ENCODE results near the gene SGK1.

Gene SGK1

DNA sequence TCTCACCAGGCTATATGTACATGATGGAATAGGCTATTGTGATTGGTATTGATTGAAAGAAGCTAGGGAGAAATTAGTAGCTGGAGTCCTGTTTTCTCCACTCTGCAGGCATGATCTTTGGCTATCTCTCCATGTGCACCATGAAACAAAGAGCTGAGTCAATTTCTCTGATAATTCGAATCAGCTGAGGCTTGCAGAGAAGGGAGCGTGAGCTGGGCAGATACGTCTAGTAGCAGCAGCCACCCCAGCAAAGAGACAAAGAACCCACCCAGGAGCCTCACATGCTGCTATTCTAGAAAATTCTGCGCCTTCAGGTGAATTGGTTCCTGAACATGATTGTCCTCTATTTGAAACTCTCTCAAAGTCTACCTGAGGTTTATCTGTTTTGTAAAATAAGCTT lies 6.9 kb upstream of the SGK1 start:
- Histone ChIP-seq H3K79me2 (ENCODE audit: low read length) (no peaks in the 10 kb centered on the region), H3K36me3 (replicated peaks; ENCODE audit: low read depth, low read length) (no peaks in the 10 kb centered on the region), H3K4me2 (ENCODE audit: low read length) (no peak overlapping the region), H4K20me1 (ENCODE audit: insufficient read depth, low read length) (no peaks in the 10 kb centered on the region), H3K4me1 (ENCODE audit: low read length) (no peaks in the 10 kb centered on the region), H2AFZ (ENCODE audit: low read depth, low read length) (no peak overlapping the region), H3K27ac (ENCODE audit: low read length) (no peak overlapping the region), H3K9me3 (ENCODE audit: insufficient read depth, low read length) (no peaks in the 10 kb centered on the region), H3K9ac (ENCODE audit: low read length) (no peak overlapping the region), H3K27me3 (ENCODE audit: low read depth, low read length) (no peaks in the 10 kb centered on the region), H3K4me3 (ENCODE audit: low read length) (no peak overlapping the region)
- TF ChIP-seq EZH2phosphoT487 (IDR thresholded peaks at IDR 0.05; ENCODE audit: low read depth), result no peak
- TF ChIP-seq, protein P1, sequence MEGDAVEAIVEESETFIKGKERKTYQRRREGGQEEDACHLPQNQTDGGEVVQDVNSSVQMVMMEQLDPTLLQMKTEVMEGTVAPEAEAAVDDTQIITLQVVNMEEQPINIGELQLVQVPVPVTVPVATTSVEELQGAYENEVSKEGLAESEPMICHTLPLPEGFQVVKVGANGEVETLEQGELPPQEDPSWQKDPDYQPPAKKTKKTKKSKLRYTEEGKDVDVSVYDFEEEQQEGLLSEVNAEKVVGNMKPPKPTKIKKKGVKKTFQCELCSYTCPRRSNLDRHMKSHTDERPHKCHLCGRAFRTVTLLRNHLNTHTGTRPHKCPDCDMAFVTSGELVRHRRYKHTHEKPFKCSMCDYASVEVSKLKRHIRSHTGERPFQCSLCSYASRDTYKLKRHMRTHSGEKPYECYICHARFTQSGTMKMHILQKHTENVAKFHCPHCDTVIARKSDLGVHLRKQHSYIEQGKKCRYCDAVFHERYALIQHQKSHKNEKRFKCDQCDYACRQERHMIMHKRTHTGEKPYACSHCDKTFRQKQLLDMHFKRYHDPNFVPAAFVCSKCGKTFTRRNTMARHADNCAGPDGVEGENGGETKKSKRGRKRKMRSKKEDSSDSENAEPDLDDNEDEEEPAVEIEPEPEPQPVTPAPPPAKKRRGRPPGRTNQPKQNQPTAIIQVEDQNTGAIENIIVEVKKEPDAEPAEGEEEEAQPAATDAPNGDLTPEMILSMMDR (IDR thresholded peaks at IDR 0.05; ENCODE audit: low read depth, low read length), result no peak

DNA sequence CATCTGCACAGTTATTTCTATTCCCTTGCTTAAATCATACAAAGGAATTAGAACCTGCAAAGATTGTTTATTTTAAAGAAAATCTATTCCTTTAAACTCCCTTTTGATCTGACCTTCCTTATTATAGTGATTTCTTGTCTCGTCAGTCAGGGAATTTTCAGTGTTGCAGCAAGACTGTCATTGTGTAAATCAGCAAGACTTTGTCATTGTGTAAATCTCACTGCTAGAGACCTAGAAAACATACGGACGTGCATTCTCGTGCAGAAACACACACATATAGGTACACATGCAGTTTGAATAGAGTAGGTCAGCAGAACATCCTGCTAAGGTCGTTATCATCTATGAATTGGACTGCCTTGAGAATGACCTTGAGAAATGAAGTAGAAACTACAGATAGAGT lies 6.2 kb upstream of the SGK1 start:
- H2AFZ ChIP-seq (ENCODE audit: low read depth, low read length), result no peak overlapping the region
- peaks cover 4% of the 10 kb centered on the region for H3K36me3 ChIP-seq (replicated peaks; ENCODE audit: low read depth, low read length)
- TF ChIP-seq EZH2phosphoT487 (IDR thresholded peaks at IDR 0.05; ENCODE audit: low read depth), result no peak
- TF ChIP-seq, protein P1 (IDR thresholded peaks at IDR 0.05; ENCODE audit: low read depth, low read length), result no peak
- no peaks in the 10 kb centered on the region for H3K27me3 ChIP-seq (ENCODE audit: low read depth, low read length)
- H3K4me2 ChIP-seq (ENCODE audit: low read length), result no peak overlapping the region
- 0 out of 2 replicates have a peak, but pooled peaks cover 4% of the 10 kb centered on the region for H3K9me3 ChIP-seq (ENCODE audit: insufficient read depth, low read length)
- H3K9ac ChIP-seq (ENCODE audit: low read length), result no peak overlapping the region
- H3K79me2 ChIP-seq (ENCODE audit: low read length), result no peaks in the 10 kb centered on the region
- no peak overlapping the region for H3K27ac ChIP-seq (ENCODE audit: low read length)
- H3K4me1 ChIP-seq (ENCODE audit: low read length), result no peaks in the 10 kb centered on the region
- H4K20me1 ChIP-seq (ENCODE audit: insufficient read depth, low read length), result no peaks in the 10 kb centered on the region
- H3K4me3 ChIP-seq (ENCODE audit: low read length), result no peak overlapping the region

DNA sequence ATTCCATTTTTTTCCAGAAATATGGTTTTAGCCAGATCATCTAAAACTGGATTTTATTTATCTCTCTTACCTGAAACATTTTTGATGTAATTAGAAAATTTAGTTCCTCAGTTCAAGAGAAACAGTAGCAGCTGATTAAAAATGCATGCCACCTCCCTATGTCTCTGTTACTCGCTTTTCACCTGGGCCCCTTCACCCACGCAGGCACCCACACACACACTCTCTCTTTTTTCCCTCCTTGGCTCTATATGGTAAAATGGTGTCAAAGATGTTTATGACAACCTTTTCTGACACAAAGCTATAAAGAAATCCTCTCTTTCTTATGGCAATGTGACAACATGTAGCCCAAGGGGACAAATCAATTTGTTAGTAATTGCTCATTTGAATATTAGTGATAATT lies 5.8 kb upstream of the SGK1 start:
- 0 out of 2 replicates have a peak, but pooled peaks cover 7% of the 10 kb centered on the region for H3K9me3 ChIP-seq (ENCODE audit: insufficient read depth, low read length)
- no peak for TF ChIP-seq EZH2phosphoT487 (IDR thresholded peaks at IDR 0.05; ENCODE audit: low read depth)
- TF ChIP-seq, protein P1 (IDR thresholded peaks at IDR 0.05; ENCODE audit: low read depth, low read length), result no peak
- H3K4me2 ChIP-seq (ENCODE audit: low read length), result no peak overlapping the region
- peaks cover 7% of the 10 kb centered on the region for H3K36me3 ChIP-seq (replicated peaks; ENCODE audit: low read depth, low read length)
- peaks cover 3% of the 10 kb centered on the region; the same call in 1 of the 2 replicates for H3K27me3 ChIP-seq (ENCODE audit: low read depth, low read length)
- H2AFZ ChIP-seq (ENCODE audit: low read depth, low read length), result no peak overlapping the region
- no peaks in the 10 kb centered on the region for H3K79me2 ChIP-seq (ENCODE audit: low read length)
- H3K4me1 ChIP-seq (ENCODE audit: low read length), result no peaks in the 10 kb centered on the region
- no peak overlapping the region for H3K9ac ChIP-seq (ENCODE audit: low read length)
- no peak overlapping the region for H3K27ac ChIP-seq (ENCODE audit: low read length)
- no peak overlapping the region for H3K4me3 ChIP-seq (ENCODE audit: low read length)
- no peaks in the 10 kb centered on the region for H4K20me1 ChIP-seq (ENCODE audit: insufficient read depth, low read length)

DNA sequence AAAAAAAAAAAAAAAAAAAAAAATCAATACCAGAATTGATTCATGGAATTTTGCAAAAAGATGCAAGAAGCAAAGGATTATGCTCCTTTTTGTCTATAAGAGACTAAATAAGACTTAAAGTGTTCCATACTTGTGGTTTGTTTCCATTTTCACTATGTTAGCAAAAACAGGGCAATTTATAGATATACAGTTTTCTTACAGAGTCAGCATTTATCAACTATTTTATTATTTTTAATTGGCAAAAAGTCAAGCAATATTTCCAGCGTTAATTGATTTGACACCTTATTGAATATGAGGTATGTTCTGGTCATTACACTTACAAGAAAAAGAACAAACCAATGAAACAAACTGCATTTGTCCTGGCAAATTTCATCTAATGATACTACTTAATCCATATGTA lies 5.4 kb upstream of the SGK1 start:
- H3K79me2 ChIP-seq (ENCODE audit: low read length), result no peaks in the 10 kb centered on the region
- no peaks in the 10 kb centered on the region for H4K20me1 ChIP-seq (ENCODE audit: insufficient read depth, low read length)
- H3K9me3 ChIP-seq (ENCODE audit: insufficient read depth, low read length), result 0 out of 2 replicates have a peak, but pooled peaks cover 7% of the 10 kb centered on the region
- no peak overlapping the region for H2AFZ ChIP-seq (ENCODE audit: low read depth, low read length)
- H3K4me1 ChIP-seq (ENCODE audit: low read length), result peaks cover under 1% of the 10 kb centered on the region; the same call in 1 of the 2 replicates
- H3K27me3 ChIP-seq (ENCODE audit: low read depth, low read length), result peaks cover 5% of the 10 kb centered on the region; the same call in 1 of the 2 replicates
- H3K4me2 ChIP-seq (ENCODE audit: low read length), result no peak overlapping the region
- TF ChIP-seq, protein P1 (IDR thresholded peaks at IDR 0.05; ENCODE audit: low read depth, low read length), result no peak
- peaks cover 7% of the 10 kb centered on the region for H3K36me3 ChIP-seq (replicated peaks; ENCODE audit: low read depth, low read length)
- H3K4me3 ChIP-seq (ENCODE audit: low read length), result no peak overlapping the region
- H3K27ac ChIP-seq (ENCODE audit: low read length), result no peak overlapping the region
- H3K9ac ChIP-seq (ENCODE audit: low read length), result no peak overlapping the region
